ENCODE measurements around the gene GSTM2.

Gene GSTM2

GRCh38 chr1:109637446-109637845 lies 30.4 kb upstream of the GSTM2 start:
- H3K4me3 ChIP-seq (ENCODE audit: low read length): no peak overlapping the region
- no peak for DNase-seq (ENCODE audit: low read depth)
- TF ChIP-seq CTCF (conservative IDR thresholded peaks at IDR 0.05; ENCODE audit: low read length): no peak

GRCh38 chr1:109639063-109639840 lies 28.6 kb upstream of the GSTM2 start:
- no peak for DNase-seq (ENCODE audit: low read depth)
- TF ChIP-seq CTCF (conservative IDR thresholded peaks at IDR 0.05; ENCODE audit: low read length): no peak
- no peak overlapping the region for H3K4me3 ChIP-seq (ENCODE audit: low read length)

GRCh38 chr1:109639841-109640184 lies 28.0 kb upstream of the GSTM2 start:
- TF ChIP-seq CTCF (conservative IDR thresholded peaks at IDR 0.05; ENCODE audit: low read length): no peak
- no peak for DNase-seq (ENCODE audit: low read depth)
- no peak overlapping the region for H3K4me3 ChIP-seq (ENCODE audit: low read length)

- H3K4me3 ChIP-seq (ENCODE audit: low read length): no peak overlapping the region
- TF ChIP-seq CTCF (conservative IDR thresholded peaks at IDR 0.05; ENCODE audit: low read length): peak; percentile 93
- peak; percentile 54 for DNase-seq (ENCODE audit: low read depth)
These were observed 27.5 kb upstream of the GSTM2 start for GRCh38 chr1:109640285-109640865.

- no peak for TF ChIP-seq CTCF (conservative IDR thresholded peaks at IDR 0.05; ENCODE audit: low read length)
- no peak overlapping the region for H3K4me3 ChIP-seq (ENCODE audit: low read length)
- DNase-seq (ENCODE audit: low read depth): no peak
These were observed 26.6 kb upstream of the GSTM2 start for GRCh38 chr1:109641078-109641740.

GRCh38 chr1:109641861-109642260 lies 26.0 kb upstream of the GSTM2 start:
- TF ChIP-seq CTCF (conservative IDR thresholded peaks at IDR 0.05; ENCODE audit: low read length): no peak
- no peak for DNase-seq (ENCODE audit: low read depth)
- no peak overlapping the region for H3K4me3 ChIP-seq (ENCODE audit: low read length)

- peak; percentile 42 for DNase-seq (ENCODE audit: low read depth)
- no peak overlapping the region for H3K4me3 ChIP-seq (ENCODE audit: low read length)
- TF ChIP-seq CTCF (conservative IDR thresholded peaks at IDR 0.05; ENCODE audit: low read length): no peak
These were observed 25.2 kb upstream of the GSTM2 start for GRCh38 chr1:109642626-109643025.

Measured in AG10803 (cell line).